AG09319 (cell line): ENCODE results near the gene ACTRT2.

Source experiments
- DNase-seq: peaks from one replicate; pipeline ENCODE4 v3.0.0-alpha.2; 2010; ENCODE audit warnings: low read depth; ENCODE audit errors: extremely low read depth
- CTCF ChIP-seq: IDR thresholded peaks from 2 replicates; pipeline ENCODE4 v1.5.1; 2011; ENCODE audit warnings: low read depth, mild to moderate bottlenecking, inconsistent platforms, low read length, moderate library complexity

Gene ACTRT2

GRCh38 chr1:3021233-3021671 lies at the start of gene ACTRT2:
ACTRT2 (plus strand) TSS chr1:3021467; CDS start chr1:3021687, 220 bp downstream.
- no peak for TF ChIP-seq CTCF
- DNase-seq: no peak

- no peak for DNase-seq
- TF ChIP-seq CTCF: no peak
Observed at GRCh38 chr1:2971609-2972008, 49.7 kb upstream of the ACTRT2 start.

- TF ChIP-seq CTCF: no peak
Observed at GRCh38 chr1:2972011-2972878, 49.0 kb upstream of the ACTRT2 start.

GRCh38 chr1:2972879-2973575 lies 48.2 kb upstream of the ACTRT2 start:
- no peak for DNase-seq
- TF ChIP-seq CTCF: no peak

More at GRCh38 chr1:2972011-2972878, 49.0 kb upstream of the ACTRT2 start:
- DNase-seq: no peak

- no peak for DNase-seq
- no peak for TF ChIP-seq CTCF
Observed at GRCh38 chr1:2973601-2974593, 47.4 kb upstream of the ACTRT2 start.

- TF ChIP-seq CTCF: no peak
- DNase-seq: no peak
Observed at GRCh38 chr1:2974701-2975301, 46.5 kb upstream of the ACTRT2 start.
